ENCODE data around the gene SLC7A5.
"Not testable (repeated sequence)": the region's sequence is repeated elsewhere in the genome, so short reads cannot be mapped to it uniquely, and the experiment has no call there.

Gene SLC7A5

GRCh38 chr16:87824016-87824990 lies 45.0 kb downstream of the SLC7A5 start:
- in situ Hi-C loops (cut with MboI; ENCODE audit: low sequenced_read_pairs): no loop called here

- in situ Hi-C loops (cut with MboI; ENCODE audit: low sequenced_read_pairs): no loop called here
Measured at GRCh38 chr16:87823181-87823929, 46.0 kb downstream of the SLC7A5 start.

- in situ Hi-C loops (cut with MboI; ENCODE audit: low sequenced_read_pairs): no loop called here
Measured at GRCh38 chr16:87822108-87822970, 47.0 kb downstream of the SLC7A5 start.

- in situ Hi-C loops (cut with MboI; ENCODE audit: low sequenced_read_pairs): no loop called here
Measured at GRCh38 chr16:87821376-87822107, 47.8 kb downstream of the SLC7A5 start.

- in situ Hi-C loops (cut with MboI; ENCODE audit: low sequenced_read_pairs): no loop called here
Measured at GRCh38 chr16:87819983-87820382, 49.3 kb downstream of the SLC7A5 start.

- in situ Hi-C loops (cut with MboI; ENCODE audit: low sequenced_read_pairs): no loop called here
Measured at GRCh38 chr16:87819282-87819681, 50.0 kb downstream of the SLC7A5 start.

GRCh38 chr16:87818533-87819161 lies 50.7 kb downstream of the SLC7A5 start:
- in situ Hi-C loops (cut with MboI; ENCODE audit: low sequenced_read_pairs): no loop called here

GRCh38 chr16:87817910-87818309 lies 51.4 kb downstream of the SLC7A5 start:
- in situ Hi-C loops (cut with MboI; ENCODE audit: low sequenced_read_pairs): no loop called here

- in situ Hi-C loops (cut with MboI; ENCODE audit: low sequenced_read_pairs): not testable (repeated sequence)
Measured at GRCh38 chr16:87817370-87817769, 51.9 kb downstream of the SLC7A5 start.

- in situ Hi-C loops (cut with MboI; ENCODE audit: low sequenced_read_pairs): no loop called here
Measured at GRCh38 chr16:87816507-87817100, 52.7 kb downstream of the SLC7A5 start.

- in situ Hi-C loops (cut with MboI; ENCODE audit: low sequenced_read_pairs): no loop called here
Measured at GRCh38 chr16:87815567-87815966, 53.7 kb downstream of the SLC7A5 start.

GRCh38 chr16:87812200-87812656 lies 57.1 kb downstream of the SLC7A5 start:
- in situ Hi-C loops (cut with MboI; ENCODE audit: low sequenced_read_pairs): no loop called here

- in situ Hi-C loops (cut with MboI; ENCODE audit: low sequenced_read_pairs): not testable (repeated sequence)
Measured at GRCh38 chr16:87811454-87811853, 57.9 kb downstream of the SLC7A5 start.

GRCh38 chr16:87809150-87809902 lies 60.0 kb downstream of the SLC7A5 start:
- in situ Hi-C loops (cut with MboI; ENCODE audit: low sequenced_read_pairs): no loop called here

GRCh38 chr16:87808108-87808507 lies 61.2 kb downstream of the SLC7A5 start:
- in situ Hi-C loops (cut with MboI; ENCODE audit: low sequenced_read_pairs): no loop called here

GRCh38 chr16:87806641-87807546 lies 62.4 kb downstream of the SLC7A5 start:
- in situ Hi-C loops (cut with MboI; ENCODE audit: low sequenced_read_pairs): no loop called here

- in situ Hi-C loops (cut with MboI; ENCODE audit: low sequenced_read_pairs): no loop called here
Measured at GRCh38 chr16:87806261-87806640, 63.1 kb downstream of the SLC7A5 start.

GRCh38 chr16:87803385-87803784 lies 65.9 kb downstream of the SLC7A5 start:
- in situ Hi-C loops (cut with MboI; ENCODE audit: low sequenced_read_pairs): no loop called here

All from HL-60/S4 treated with retinoic acid at 250 ng/mL for 4 days and 3 days (cell line).